ENCODE data around the gene TBX6.

The TBX6 gene

GRCh38 chr16:30069611-30070462 is 21.9 kb downstream of the TBX6 start:
- TF ChIP-seq TAF1 (IDR thresholded peaks at IDR 0.05; ENCODE audit: borderline replicate concordance, insufficient read depth, low read length) (no peak), REST (IDR thresholded peaks at IDR 0.05; ENCODE audit: insufficient read depth in 1 of 2, low read depth in 2 of 2, low read length in 2 of 2) (no peak), POLR2AphosphoS5 (IDR thresholded peaks at IDR 0.05; ENCODE audit: low read depth, low read length) (no peak), FOXP2 (optimal IDR thresholded peaks at IDR 0.05; ENCODE audit: borderline replicate concordance, extremely low read depth, extremely low read length, insufficient read depth) (no peak)

- TF ChIP-seq FOXP2 (optimal IDR thresholded peaks at IDR 0.05; ENCODE audit: borderline replicate concordance, extremely low read depth, extremely low read length, insufficient read depth) (no peak), TAF1 (IDR thresholded peaks at IDR 0.05; ENCODE audit: borderline replicate concordance, insufficient read depth, low read length) (no peak), REST (IDR thresholded peaks at IDR 0.05; ENCODE audit: insufficient read depth in 1 of 2, low read depth in 2 of 2, low read length in 2 of 2) (no peak), POLR2AphosphoS5 (IDR thresholded peaks at IDR 0.05; ENCODE audit: low read depth, low read length) (no peak; the same call in 1 of the 2 replicates), SIN3A (IDR thresholded peaks at IDR 0.05; ENCODE audit: borderline replicate concordance, insufficient read depth, low read length) (no peak)
Measured at GRCh38 chr16:30068750-30069610, 22.7 kb downstream of the TBX6 start.

GRCh38 chr16:30068333-30068732 is 23.4 kb downstream of the TBX6 start:
- TF ChIP-seq TAF1 (IDR thresholded peaks at IDR 0.05; ENCODE audit: borderline replicate concordance, insufficient read depth, low read length) = no peak
- TF ChIP-seq FOXP2 (optimal IDR thresholded peaks at IDR 0.05; ENCODE audit: borderline replicate concordance, extremely low read depth, extremely low read length, insufficient read depth) = no peak
- no peak for TF ChIP-seq REST (IDR thresholded peaks at IDR 0.05; ENCODE audit: insufficient read depth in 1 of 2, low read depth in 2 of 2, low read length in 2 of 2)
- TF ChIP-seq POLR2AphosphoS5 (IDR thresholded peaks at IDR 0.05; ENCODE audit: low read depth, low read length) = no peak
- TF ChIP-seq SIN3A (IDR thresholded peaks at IDR 0.05; ENCODE audit: borderline replicate concordance, insufficient read depth, low read length) = no peak

- TF ChIP-seq SIN3A (IDR thresholded peaks at IDR 0.05; ENCODE audit: borderline replicate concordance, insufficient read depth, low read length) (no peak), POLR2AphosphoS5 (IDR thresholded peaks at IDR 0.05; ENCODE audit: low read depth, low read length) (no peak; the same call in 1 of the 2 replicates)
Measured at GRCh38 chr16:30067584-30067916, 24.2 kb downstream of the TBX6 start.

- TF ChIP-seq SIN3A (IDR thresholded peaks at IDR 0.05; ENCODE audit: borderline replicate concordance, insufficient read depth, low read length) (no peak), POLR2AphosphoS5 (IDR thresholded peaks at IDR 0.05; ENCODE audit: low read depth, low read length) (no peak), TAF1 (IDR thresholded peaks at IDR 0.05; ENCODE audit: borderline replicate concordance, insufficient read depth, low read length) (no peak), REST (IDR thresholded peaks at IDR 0.05; ENCODE audit: insufficient read depth in 1 of 2, low read depth in 2 of 2, low read length in 2 of 2) (no peak), FOXP2 (optimal IDR thresholded peaks at IDR 0.05; ENCODE audit: borderline replicate concordance, extremely low read depth, extremely low read length, insufficient read depth) (no peak)
Measured at GRCh38 chr16:30066761-30067583, 24.8 kb downstream of the TBX6 start.

Data from PFSK-1 (cell line).